ENCODE results near the gene CD2AP. TPM values are rescaled to one million over a fixed set of nuclear protein-coding genes. Genes with fewer than 3 reads are reported as not detected.

The CD2AP gene
- total RNA-seq, 1 donor from 2014 or later, result 29.5 TPM

DNA sequence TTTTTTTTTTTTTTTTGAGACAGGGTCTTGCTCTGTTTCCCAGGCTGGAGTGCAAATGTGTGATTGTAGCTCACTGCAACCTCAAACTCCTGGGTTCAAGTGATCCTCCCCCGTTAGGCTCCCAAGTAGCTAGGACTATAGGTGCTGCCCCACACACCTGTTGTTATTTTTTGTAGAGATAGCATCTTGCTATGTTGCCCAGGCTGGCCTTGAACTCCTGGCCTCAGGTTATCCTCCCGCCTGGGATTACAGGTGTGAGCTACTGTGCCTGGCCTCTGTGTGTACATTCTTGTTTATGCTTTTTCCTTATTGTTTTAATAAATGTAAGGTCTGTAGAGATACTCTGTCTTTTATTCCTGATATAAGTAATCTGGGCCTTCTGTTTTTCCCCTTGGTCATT lies 14.8 kb downstream of the CD2AP start:
- Mint-ChIP-seq H3K9me3 (peaks cover 6% of the 10 kb centered on the region), H3K36me3 (no peaks in the 10 kb centered on the region), H3K4me1 (ENCODE audit: unreplicated experiment) (peaks cover 6% of the 10 kb centered on the region), H3K27ac (no peak overlapping the region), H3K4me3 (no peak overlapping the region), H3K27me3 (no peaks in the 10 kb centered on the region)
- TF ChIP-seq, protein P1, sequence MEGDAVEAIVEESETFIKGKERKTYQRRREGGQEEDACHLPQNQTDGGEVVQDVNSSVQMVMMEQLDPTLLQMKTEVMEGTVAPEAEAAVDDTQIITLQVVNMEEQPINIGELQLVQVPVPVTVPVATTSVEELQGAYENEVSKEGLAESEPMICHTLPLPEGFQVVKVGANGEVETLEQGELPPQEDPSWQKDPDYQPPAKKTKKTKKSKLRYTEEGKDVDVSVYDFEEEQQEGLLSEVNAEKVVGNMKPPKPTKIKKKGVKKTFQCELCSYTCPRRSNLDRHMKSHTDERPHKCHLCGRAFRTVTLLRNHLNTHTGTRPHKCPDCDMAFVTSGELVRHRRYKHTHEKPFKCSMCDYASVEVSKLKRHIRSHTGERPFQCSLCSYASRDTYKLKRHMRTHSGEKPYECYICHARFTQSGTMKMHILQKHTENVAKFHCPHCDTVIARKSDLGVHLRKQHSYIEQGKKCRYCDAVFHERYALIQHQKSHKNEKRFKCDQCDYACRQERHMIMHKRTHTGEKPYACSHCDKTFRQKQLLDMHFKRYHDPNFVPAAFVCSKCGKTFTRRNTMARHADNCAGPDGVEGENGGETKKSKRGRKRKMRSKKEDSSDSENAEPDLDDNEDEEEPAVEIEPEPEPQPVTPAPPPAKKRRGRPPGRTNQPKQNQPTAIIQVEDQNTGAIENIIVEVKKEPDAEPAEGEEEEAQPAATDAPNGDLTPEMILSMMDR (conservative IDR thresholded peaks at IDR 0.05), result no peak
- no peak for DNase-seq (ENCODE audit: extremely low spot score, unreplicated experiment)

DNA sequence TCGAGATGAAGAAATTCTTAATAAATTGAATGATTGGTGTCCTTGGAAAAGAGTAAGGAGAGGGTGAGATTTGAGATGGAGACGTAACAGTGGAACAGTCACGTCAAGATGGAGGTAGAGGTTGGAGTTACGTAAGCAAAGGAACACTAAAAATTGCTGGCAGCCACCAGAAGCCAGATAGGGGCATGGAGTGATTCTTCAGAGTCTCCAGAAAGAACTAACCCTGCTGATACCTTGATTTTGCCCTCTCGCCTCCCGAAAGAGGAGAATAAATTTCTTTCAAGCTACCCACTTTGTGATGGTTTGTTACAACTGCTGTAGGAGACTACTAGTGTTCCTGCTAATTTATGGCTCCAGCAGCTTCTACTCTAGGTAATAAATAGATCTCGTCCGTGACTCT lies 17.6 kb downstream of the CD2AP start:
- Mint-ChIP-seq H3K4me3 (no peak overlapping the region), H3K27me3 (no peaks in the 10 kb centered on the region), H3K4me1 (ENCODE audit: unreplicated experiment) (peaks cover 9% of the 10 kb centered on the region), H3K9me3 (peaks cover 6% of the 10 kb centered on the region), H3K27ac (no peak overlapping the region), H3K36me3 (peaks cover 1% of the 10 kb centered on the region)
- no peak for DNase-seq (ENCODE audit: extremely low spot score, unreplicated experiment)
- TF ChIP-seq, protein P1 (conservative IDR thresholded peaks at IDR 0.05), result no peak

DNA sequence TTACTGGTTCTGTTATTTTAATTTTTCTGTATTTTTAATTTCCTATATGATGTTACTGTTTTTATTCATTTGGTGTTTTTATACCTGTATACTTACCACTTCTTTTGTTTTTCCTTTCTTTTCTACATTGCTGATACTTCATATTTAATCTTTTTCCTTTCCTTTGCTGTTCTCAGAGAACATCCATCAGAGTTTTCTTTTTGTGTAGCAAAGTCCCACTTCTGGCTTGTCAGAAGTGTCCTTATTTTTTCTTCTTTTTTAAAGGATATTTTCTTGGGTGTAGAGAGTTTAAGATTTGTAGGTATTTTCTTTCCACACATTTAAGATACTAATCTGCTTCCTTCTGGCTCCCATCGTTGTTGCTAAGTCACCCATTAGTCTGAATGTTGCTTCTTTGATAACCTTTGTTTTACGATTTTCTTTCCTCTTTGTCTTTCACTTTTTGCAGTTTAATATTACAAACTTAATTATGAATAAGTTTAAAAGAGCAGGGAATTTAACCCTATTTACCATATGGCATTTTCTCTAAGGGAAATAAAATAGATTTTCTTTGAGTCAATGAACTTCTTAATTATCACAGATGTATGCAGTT lies 18.5 kb downstream of the CD2AP start:
- H3K27ac Mint-ChIP-seq, result no peak overlapping the region
- H3K4me1 Mint-ChIP-seq (ENCODE audit: unreplicated experiment), result peaks cover 11% of the 10 kb centered on the region
- H3K4me3 Mint-ChIP-seq, result no peak overlapping the region
- peaks cover 6% of the 10 kb centered on the region for H3K9me3 Mint-ChIP-seq
- TF ChIP-seq, protein P1 (conservative IDR thresholded peaks at IDR 0.05), result no peak
- H3K27me3 Mint-ChIP-seq, result no peaks in the 10 kb centered on the region
- DNase-seq (ENCODE audit: extremely low spot score, unreplicated experiment), result no peak
- peaks cover 4% of the 10 kb centered on the region for H3K36me3 Mint-ChIP-seq

DNA sequence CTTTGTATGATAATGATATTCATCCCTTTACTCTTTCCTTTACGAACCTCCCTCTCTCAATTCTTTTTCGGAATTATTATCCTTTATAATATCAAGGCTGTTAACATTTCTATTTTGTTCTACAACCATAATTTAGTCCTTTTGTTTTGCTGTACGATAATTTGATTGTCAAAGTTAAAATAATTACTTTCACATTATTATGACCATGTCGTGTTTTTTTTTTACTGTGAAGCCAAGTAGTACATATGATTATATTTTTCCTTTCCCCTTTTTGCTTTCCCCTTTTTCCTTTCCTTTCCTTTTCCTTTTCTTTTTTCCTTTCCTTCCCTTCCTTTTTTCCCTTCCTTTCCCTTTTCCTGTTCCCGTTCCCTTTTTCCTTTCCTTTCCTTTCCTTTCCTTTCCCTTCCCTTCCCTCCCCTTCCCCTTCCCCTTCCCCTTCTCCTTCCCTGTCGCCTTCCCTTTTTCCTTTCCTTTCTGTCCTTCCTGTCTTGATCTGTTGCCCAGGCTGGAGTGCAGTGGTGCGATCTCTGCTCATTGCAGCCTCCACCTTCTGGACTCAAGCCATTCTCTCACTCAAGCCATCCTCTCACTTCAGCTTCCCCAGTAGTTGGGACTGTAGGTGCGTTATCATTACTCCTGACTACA lies 19.5 kb downstream of the CD2AP start:
- Mint-ChIP-seq H3K4me1 (ENCODE audit: unreplicated experiment) (peaks cover 15% of the 10 kb centered on the region), H3K4me3 (no peak overlapping the region), H3K36me3 (peaks cover 4% of the 10 kb centered on the region), H3K9me3 (peaks cover 6% of the 10 kb centered on the region), H3K27ac (no peak overlapping the region), H3K27me3 (no peaks in the 10 kb centered on the region)
- TF ChIP-seq, protein P1 (conservative IDR thresholded peaks at IDR 0.05), result no peak
- DNase-seq (ENCODE audit: extremely low spot score, unreplicated experiment), result no peak

DNA sequence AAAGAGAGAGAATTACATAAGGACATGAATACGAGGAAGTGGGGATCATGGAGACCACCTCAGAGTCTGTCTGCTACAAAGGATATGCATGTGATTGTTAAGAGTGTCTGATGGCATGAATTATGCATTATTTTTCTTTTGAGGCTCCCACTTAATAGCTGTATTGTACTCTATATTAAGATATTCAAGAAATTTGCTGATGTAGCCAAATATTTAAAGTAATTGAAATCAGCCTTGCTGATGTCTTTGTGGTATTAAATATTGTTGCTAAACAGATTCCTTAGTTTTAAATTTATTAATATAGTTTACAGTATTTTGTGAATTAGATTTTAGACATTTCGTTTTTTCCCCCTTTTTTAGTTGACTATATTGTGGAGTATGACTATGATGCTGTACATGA lies 25.3 kb downstream of the CD2AP start:
- TF ChIP-seq, protein P1 (conservative IDR thresholded peaks at IDR 0.05), result no peak
- Mint-ChIP-seq H3K27ac (no peak overlapping the region), H3K27me3 (no peaks in the 10 kb centered on the region), H3K9me3 (peaks cover 5% of the 10 kb centered on the region), H3K36me3 (peaks cover 29% of the 10 kb centered on the region), H3K4me1 (ENCODE audit: unreplicated experiment) (peaks cover 12% of the 10 kb centered on the region), H3K4me3 (no peak overlapping the region)
- DNase-seq (ENCODE audit: extremely low spot score, unreplicated experiment), result no peak
